ENCODE results near the gene CD22.

- TF ChIP-seq CTCF (IDR thresholded peaks at IDR 0.05; ENCODE audit: insufficient read depth, low read length, poor library complexity, severe bottlenecking): no peak
- no peak for TF ChIP-seq EZH2phosphoT487 (conservative IDR thresholded peaks at IDR 0.05; ENCODE audit: low read length)
Observed at GRCh38 chr19:35307931-35308330, 21.1 kb upstream of the CD22 start.

All from SU-DHL-6 (cell line).